ENCODE results near the gene SBF2. TPM values are rescaled to one million over a fixed set of nuclear protein-coding genes. Genes with fewer than 3 reads are reported as not detected.

Gene SBF2
- total RNA-seq, 1 donor from 2014 or later: 44.9 TPM

GRCh38 chr11:9969068-9969467 is 325.0 kb downstream of the SBF2 start:
- no peak for DNase-seq (ENCODE audit: low spot score, unreplicated experiment)
- Mint-ChIP-seq H3K27ac (no peak overlapping the region), H3K27me3 (no peaks in the 10 kb centered on the region), H3K4me1 (ENCODE audit: low read depth) (no peaks in the 10 kb centered on the region), H3K9me3 (ENCODE audit: low read depth) (no peaks in the 10 kb centered on the region), H3K4me3 (ENCODE audit: low read depth) (no peak overlapping the region), H3K36me3 (ENCODE audit: insufficient read depth) (peaks cover 4% of the 10 kb centered on the region)
- TF ChIP-seq CTCF (IDR thresholded peaks at IDR 0.05; ENCODE audit: unreplicated experiment): no peak

- TF ChIP-seq CTCF (IDR thresholded peaks at IDR 0.05; ENCODE audit: unreplicated experiment): no peak
- no peak for DNase-seq (ENCODE audit: low spot score, unreplicated experiment)
- Mint-ChIP-seq H3K4me1 (ENCODE audit: low read depth) (no peaks in the 10 kb centered on the region), H3K36me3 (ENCODE audit: insufficient read depth) (peaks cover 25% of the 10 kb centered on the region), H3K27me3 (no peaks in the 10 kb centered on the region), H3K27ac (no peak overlapping the region), H3K4me3 (ENCODE audit: low read depth) (no peak overlapping the region), H3K9me3 (ENCODE audit: low read depth) (no peaks in the 10 kb centered on the region)
Observed at GRCh38 chr11:9962722-9963121, 331.3 kb downstream of the SBF2 start.

- H3K36me3 Mint-ChIP-seq (ENCODE audit: insufficient read depth): peaks cover 21% of the 10 kb centered on the region
- no peak overlapping the region for H3K4me3 Mint-ChIP-seq (ENCODE audit: low read depth)
Observed at GRCh38 chr11:9957072-9957471, 336.9 kb downstream of the SBF2 start.

DNA sequence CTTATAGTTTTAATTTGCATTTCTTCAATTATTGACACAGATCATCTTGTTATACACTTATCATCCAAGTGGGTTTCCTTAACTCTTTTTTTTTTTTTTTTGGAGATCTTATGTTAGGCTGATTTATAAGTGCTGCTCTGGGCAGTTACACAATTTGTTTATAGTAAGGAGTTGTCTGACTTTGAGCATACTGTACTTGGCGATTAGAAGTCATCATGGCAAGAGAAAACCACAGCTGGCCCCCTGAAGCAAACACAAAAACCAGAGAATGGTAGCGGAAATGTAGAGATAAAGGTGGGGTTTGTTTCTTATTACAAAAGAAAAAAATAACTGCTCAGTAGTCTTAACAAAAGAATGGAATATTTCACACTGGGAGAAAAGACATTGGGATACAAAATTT is 337.5 kb downstream of the SBF2 start:
- no peak overlapping the region for H3K4me3 Mint-ChIP-seq (ENCODE audit: low read depth)
- H3K27me3 Mint-ChIP-seq: no peaks in the 10 kb centered on the region

More at GRCh38 chr11:9957072-9957471, 336.9 kb downstream of the SBF2 start:
- H3K27me3 Mint-ChIP-seq: no peaks in the 10 kb centered on the region
- no peak overlapping the region for H3K27ac Mint-ChIP-seq
- H3K4me1 Mint-ChIP-seq (ENCODE audit: low read depth): peaks cover 2% of the 10 kb centered on the region
- H3K9me3 Mint-ChIP-seq (ENCODE audit: low read depth): no peaks in the 10 kb centered on the region
- DNase-seq (ENCODE audit: low spot score, unreplicated experiment): no peak
- no peak for TF ChIP-seq CTCF (IDR thresholded peaks at IDR 0.05; ENCODE audit: unreplicated experiment)

DNA sequence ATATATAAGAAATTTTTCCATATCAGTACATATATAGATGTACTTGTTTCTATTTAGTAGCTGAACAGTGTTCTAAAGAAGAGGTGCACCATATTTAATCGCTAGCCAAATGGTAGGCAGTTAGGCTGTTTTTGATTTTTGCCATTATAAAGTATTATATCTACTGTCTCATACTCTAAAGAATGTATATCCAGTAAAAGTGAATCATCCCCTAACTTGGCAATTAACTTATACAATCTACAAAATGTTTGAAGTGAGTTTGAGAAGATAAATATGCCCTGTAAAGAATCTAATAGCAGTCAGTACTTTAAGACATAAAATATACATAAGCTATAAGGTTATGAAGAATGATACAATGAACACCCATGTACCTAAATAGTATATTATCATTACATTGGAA is 338.6 kb downstream of the SBF2 start:
- no peaks in the 10 kb centered on the region for H3K9me3 Mint-ChIP-seq (ENCODE audit: low read depth)
- no peak for DNase-seq (ENCODE audit: low spot score, unreplicated experiment)
- no peak overlapping the region for H3K4me3 Mint-ChIP-seq (ENCODE audit: low read depth)
- peaks cover 21% of the 10 kb centered on the region for H3K36me3 Mint-ChIP-seq (ENCODE audit: insufficient read depth)
- H3K4me1 Mint-ChIP-seq (ENCODE audit: low read depth): peaks cover 17% of the 10 kb centered on the region
- TF ChIP-seq CTCF (IDR thresholded peaks at IDR 0.05; ENCODE audit: unreplicated experiment): no peak
- H3K27me3 Mint-ChIP-seq: no peaks in the 10 kb centered on the region
- no peak overlapping the region for H3K27ac Mint-ChIP-seq

More for the DNA sequence above, 337.5 kb downstream of the SBF2 start:
- Mint-ChIP-seq H3K9me3 (ENCODE audit: low read depth) (no peaks in the 10 kb centered on the region), H3K4me1 (ENCODE audit: low read depth) (peaks cover 6% of the 10 kb centered on the region), H3K27ac (no peak overlapping the region), H3K36me3 (ENCODE audit: insufficient read depth) (peaks cover 21% of the 10 kb centered on the region)
- no peak for TF ChIP-seq CTCF (IDR thresholded peaks at IDR 0.05; ENCODE audit: unreplicated experiment)
- no peak for DNase-seq (ENCODE audit: low spot score, unreplicated experiment)
